ENCODE measurements around the gene BAHCC1. TPM values are rescaled to one million over a fixed set of nuclear protein-coding genes. Genes with fewer than 3 reads are reported as not detected.
A peak's percentile ranks its signal among the peaks of the same experiment; 100 is the strongest.

The BAHCC1 gene
- total RNA-seq, 1 donor from 2014 or later = 3.6 TPM

GRCh38 chr17:81514739-81515529 is 119.7 kb downstream of the BAHCC1 start:
- peak; percentile 82 for DNase-seq (ENCODE audit: low spot score)

- no peak for DNase-seq (ENCODE audit: low spot score)
Observed at GRCh38 chr17:81515530-81516041, 120.3 kb downstream of the BAHCC1 start.

Other genes starting within 250 kb of the BAHCC1 start
- not detected for gene PVALEF, start 229.9 kb upstream of the BAHCC1 start, total RNA-seq (ENCODE audit: insufficient read depth, low replicate concordance)
- gene AATK, start 229.2 kb upstream of the BAHCC1 start, total RNA-seq (ENCODE audit: insufficient read depth, low replicate concordance) = 1.4 TPM
- 4.6 TPM for gene CEP131, start 172.5 kb upstream of the BAHCC1 start, total RNA-seq (ENCODE audit: insufficient read depth, low replicate concordance)
- gene TEPSIN, start 156.4 kb upstream of the BAHCC1 start, total RNA-seq (ENCODE audit: insufficient read depth, low replicate concordance) = 9.4 TPM
- 77.0 TPM for gene NDUFAF8, start 156.1 kb upstream of the BAHCC1 start, total RNA-seq (ENCODE audit: insufficient read depth, low replicate concordance)
- gene SLC38A10, start 100.2 kb upstream of the BAHCC1 start, total RNA-seq (ENCODE audit: insufficient read depth, low replicate concordance) = 48.6 TPM
- gene ACTG1, start 117.3 kb downstream of the BAHCC1 start, total RNA-seq (ENCODE audit: insufficient read depth, low replicate concordance) = 3,050 TPM
- 2.2 TPM for gene FSCN2, start 132.9 kb downstream of the BAHCC1 start, total RNA-seq (ENCODE audit: insufficient read depth, low replicate concordance)
- gene FAAP100, start 156.9 kb downstream of the BAHCC1 start, total RNA-seq (ENCODE audit: insufficient read depth, low replicate concordance) = 26.0 TPM
- gene NPLOC4, start 241.7 kb downstream of the BAHCC1 start, total RNA-seq (ENCODE audit: insufficient read depth, low replicate concordance) = 86.9 TPM
- gene TSPAN10, start 241.7 kb downstream of the BAHCC1 start, total RNA-seq (ENCODE audit: insufficient read depth, low replicate concordance) = 0.96 TPM